ENCODE data around the gene P2RY13. TPM values are rescaled to one million over a fixed set of nuclear protein-coding genes. Genes with fewer than 3 reads are reported as not detected.

Gene P2RY13
- total and polyA plus RNA-seq, 2 donors (not counting 1 experiment from before 2014, with no cell fraction given): 0.92 to 1.0 TPM

- Histone ChIP-seq H4K20me1 (ENCODE audit: control insufficient read depth, insufficient read depth, low read length, poor library complexity, severe bottlenecking) (no peaks in the 10 kb centered on the region), H3K27me3 (replicated peaks in 1 of 4; ENCODE audit: control extremely low read depth in 1 of 4, control insufficient read depth in 3 of 4, insufficient read depth in 4 of 4, low read length in 3 of 4) (no peaks in the 10 kb centered on the region), H3K4me3 (ENCODE audit: control extremely low read depth in 1 of 5, extremely low read depth in 1 of 5, insufficient read depth in 1 of 5, low read depth in 2 of 5, low read length in 4 of 5) (no peak overlapping the region), H3K4me1 (ENCODE audit: control insufficient read depth in 2 of 2, insufficient read depth in 2 of 2, low read length in 2 of 2) (no peaks in the 10 kb centered on the region), H3K4me2 (replicated peaks; ENCODE audit: low read depth, low read length, poor library complexity, severe bottlenecking) (no peak overlapping the region), H3K79me2 (ENCODE audit: control insufficient read depth, insufficient read depth, low read length) (no peaks in the 10 kb centered on the region), H2AFZ (ENCODE audit: insufficient read depth, low read depth, low read length, poor library complexity, severe bottlenecking) (no peak overlapping the region), H3K27ac (ENCODE audit: low read length in 2 of 2) (no peak overlapping the region), H3K9ac (ENCODE audit: low read length) (no peak overlapping the region), H3K36me3 (replicated peaks in 1 of 2; ENCODE audit: control extremely low read depth in 1 of 2, control insufficient read depth in 1 of 2, extremely low read depth in 1 of 2, insufficient read depth in 2 of 2, low read length in 1 of 2) (no peaks in the 10 kb centered on the region), H3K9me3 (ENCODE audit: control extremely low read depth in 1 of 3, control insufficient read depth in 2 of 3, insufficient read depth in 1 of 3, low read length in 2 of 3) (no peaks in the 10 kb centered on the region)
- CTCF ChIA-PET: interaction anchor here (1.2 to 1.3 kb wide), 2 partner anchors 22 to 143 kb away, joined by 3 read pairs; no protein-coding TSS in a partner anchor
- Mint-ChIP-seq H3K27me3 (peaks cover 2% of the 10 kb centered on the region), H3K4me1 (no peaks in the 10 kb centered on the region), H3K4me3 (no peak overlapping the region), H3K9me3 (ENCODE audit: insufficient read depth) (no peaks in the 10 kb centered on the region), H3K27ac (no peak overlapping the region)
- 98% methylated on average over 5 of the region's 6 CpGs for WGBS (ENCODE audit: insufficient coverage)
- ATAC-seq (ENCODE audit: low read depth) (no peak), DNase-seq (no peak)
- TF ChIP-seq, protein P1, sequence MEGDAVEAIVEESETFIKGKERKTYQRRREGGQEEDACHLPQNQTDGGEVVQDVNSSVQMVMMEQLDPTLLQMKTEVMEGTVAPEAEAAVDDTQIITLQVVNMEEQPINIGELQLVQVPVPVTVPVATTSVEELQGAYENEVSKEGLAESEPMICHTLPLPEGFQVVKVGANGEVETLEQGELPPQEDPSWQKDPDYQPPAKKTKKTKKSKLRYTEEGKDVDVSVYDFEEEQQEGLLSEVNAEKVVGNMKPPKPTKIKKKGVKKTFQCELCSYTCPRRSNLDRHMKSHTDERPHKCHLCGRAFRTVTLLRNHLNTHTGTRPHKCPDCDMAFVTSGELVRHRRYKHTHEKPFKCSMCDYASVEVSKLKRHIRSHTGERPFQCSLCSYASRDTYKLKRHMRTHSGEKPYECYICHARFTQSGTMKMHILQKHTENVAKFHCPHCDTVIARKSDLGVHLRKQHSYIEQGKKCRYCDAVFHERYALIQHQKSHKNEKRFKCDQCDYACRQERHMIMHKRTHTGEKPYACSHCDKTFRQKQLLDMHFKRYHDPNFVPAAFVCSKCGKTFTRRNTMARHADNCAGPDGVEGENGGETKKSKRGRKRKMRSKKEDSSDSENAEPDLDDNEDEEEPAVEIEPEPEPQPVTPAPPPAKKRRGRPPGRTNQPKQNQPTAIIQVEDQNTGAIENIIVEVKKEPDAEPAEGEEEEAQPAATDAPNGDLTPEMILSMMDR (IDR thresholded peaks at IDR 0.05): no peak
- no peak for TF ChIP-seq EZH2 (IDR thresholded peaks at IDR 0.05; ENCODE audit: borderline replicate concordance, insufficient read depth, low read depth, low read length, poor library complexity, severe bottlenecking)
- POLR2A ChIA-PET: no interaction called here
- intact Hi-C loops (cut with micrococcal nuclease): no loop called here
Measured at GRCh38 chr3:151306168-151306810, 23.1 kb downstream of the P2RY13 start.

DNA sequence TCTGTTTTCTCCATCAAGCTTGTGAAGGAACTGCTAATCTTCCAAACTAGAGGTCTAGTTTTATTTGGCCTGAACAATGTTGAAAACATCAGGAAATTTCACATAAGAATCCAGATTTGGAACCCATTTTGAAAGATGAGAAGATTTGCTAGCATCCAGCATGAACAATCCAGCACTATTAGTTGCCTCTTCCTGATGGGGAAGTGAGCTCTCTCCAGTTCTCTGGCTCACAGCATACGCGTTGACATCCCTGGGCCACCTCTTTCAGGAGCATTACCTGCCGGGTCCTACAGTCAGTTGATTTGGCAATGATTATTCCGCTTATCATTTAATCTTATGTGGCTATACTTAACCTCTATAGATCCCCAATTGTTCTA, 23.6 kb downstream of the P2RY13 start:
- Histone ChIP-seq H3K27me3 (replicated peaks in 1 of 4; ENCODE audit: control extremely low read depth in 1 of 4, control insufficient read depth in 3 of 4, insufficient read depth in 4 of 4, low read length in 3 of 4) (no peaks in the 10 kb centered on the region), H3K36me3 (replicated peaks in 1 of 2; ENCODE audit: control extremely low read depth in 1 of 2, control insufficient read depth in 1 of 2, extremely low read depth in 1 of 2, insufficient read depth in 2 of 2, low read length in 1 of 2) (no peaks in the 10 kb centered on the region), H3K27ac (ENCODE audit: low read length in 2 of 2) (no peak overlapping the region), H3K9me3 (ENCODE audit: control extremely low read depth in 1 of 3, control insufficient read depth in 2 of 3, insufficient read depth in 1 of 3, low read length in 2 of 3) (no peaks in the 10 kb centered on the region), H2AFZ (ENCODE audit: insufficient read depth, low read depth, low read length, poor library complexity, severe bottlenecking) (no peak overlapping the region), H3K4me3 (ENCODE audit: control extremely low read depth in 1 of 5, extremely low read depth in 1 of 5, insufficient read depth in 1 of 5, low read depth in 2 of 5, low read length in 4 of 5) (no peak overlapping the region), H3K9ac (ENCODE audit: low read length) (no peak overlapping the region), H3K4me2 (replicated peaks; ENCODE audit: low read depth, low read length, poor library complexity, severe bottlenecking) (no peak overlapping the region), H4K20me1 (ENCODE audit: control insufficient read depth, insufficient read depth, low read length, poor library complexity, severe bottlenecking) (no peaks in the 10 kb centered on the region), H3K79me2 (ENCODE audit: control insufficient read depth, insufficient read depth, low read length) (no peaks in the 10 kb centered on the region), H3K4me1 (ENCODE audit: control insufficient read depth in 2 of 2, insufficient read depth in 2 of 2, low read length in 2 of 2) (no peaks in the 10 kb centered on the region)
- Mint-ChIP-seq H3K27me3 (peaks cover 2% of the 10 kb centered on the region), H3K4me1 (no peaks in the 10 kb centered on the region), H3K4me3 (no peak overlapping the region), H3K9me3 (ENCODE audit: insufficient read depth) (no peaks in the 10 kb centered on the region), H3K27ac (no peak overlapping the region)
- POLR2A ChIA-PET: no interaction called here
- ATAC-seq (ENCODE audit: low read depth): no peak
- intact Hi-C loops (cut with micrococcal nuclease): no loop called here
- DNase-seq: no peak
- WGBS (ENCODE audit: insufficient coverage): 100% methylated on average over 3 of the region's 4 CpGs
- CTCF ChIA-PET: interaction anchor here (1.2 kb wide), 1 partner anchor 21 kb away, joined by 3 read pairs; no protein-coding TSS in a partner anchor
- TF ChIP-seq EZH2 (IDR thresholded peaks at IDR 0.05; ENCODE audit: borderline replicate concordance, insufficient read depth, low read depth, low read length, poor library complexity, severe bottlenecking): no peak
- TF ChIP-seq, protein P1 (IDR thresholded peaks at IDR 0.05): no peak

Measured in B cell (primary cell).